Trophoblast cell (in vitro differentiated cells and primary cell): Measurements from ENCODE around the gene CORO2B.

Experiments
- DNase-seq, 2 donors: peaks; one replicate each; pipeline ENCODE4 v3.0.0-alpha.2; 2016
- H2AFZ ChIP-seq: 2 replicates; pipeline ENCODE4 v1.6.1; 2013; ENCODE audit warnings: low read length, moderate library complexity, mild to moderate bottlenecking; ENCODE audit not compliant: insufficient read depth, poor library complexity
- H2AK5ac ChIP-seq: 2 replicates; pipeline ENCODE4 v1.6.1; 2013; ENCODE audit warnings: mild to moderate bottlenecking, low read length
- H2BK120ac ChIP-seq: 2 replicates; pipeline ENCODE4 v1.6.1; 2013; ENCODE audit warnings: low read length, mild to moderate bottlenecking, moderate library complexity; ENCODE audit not compliant: insufficient read depth, poor library complexity
- H2BK12ac ChIP-seq: 2 replicates; pipeline ENCODE4 v1.6.1; 2013; ENCODE audit warnings: mild to moderate bottlenecking, low read length, moderate library complexity
- H2BK5ac ChIP-seq: 2 replicates; pipeline ENCODE4 v1.6.1; 2013; ENCODE audit warnings: low read length, low read depth, moderate library complexity, mild to moderate bottlenecking; ENCODE audit not compliant: poor library complexity
- H3K14ac ChIP-seq: 2 replicates; pipeline ENCODE4 v1.6.1; 2013; ENCODE audit warnings: mild to moderate bottlenecking, low read length
- H3K18ac ChIP-seq: 2 replicates; pipeline ENCODE4 v1.6.1; 2013; ENCODE audit warnings: mild to moderate bottlenecking, low read length
- H3K23ac ChIP-seq: 2 replicates; pipeline ENCODE4 v1.6.1; 2013; ENCODE audit warnings: low read length
- H3K27ac ChIP-seq: 2 replicates; pipeline ENCODE4 v1.5.1; 2013; ENCODE audit warnings: low read depth, mild to moderate bottlenecking, inconsistent platforms, low read length, moderate library complexity
- H3K27me3 ChIP-seq: 2 replicates; pipeline ENCODE4 v1.6.1; 2013; ENCODE audit warnings: inconsistent platforms, mild to moderate bottlenecking, low read length, moderate library complexity; ENCODE audit not compliant: insufficient read depth
- H3K36me3 ChIP-seq, 2 experiments: 1 replicate in 1 of 2; 2 replicates in 1 of 2; pipeline ENCODE4 v1.6.1; 2013; ENCODE audit warnings: low read length in 2 of 2, mild to moderate bottlenecking in 2 of 2, moderate library complexity in 1 of 2; ENCODE audit not compliant: insufficient read depth in 2 of 2, control insufficient read depth in 1 of 2
- H3K4ac ChIP-seq: 2 replicates; pipeline ENCODE4 v1.6.1; 2013; ENCODE audit warnings: low read depth, mild to moderate bottlenecking, low read length, moderate library complexity
- H3K4me1 ChIP-seq, 2 experiments: 1 replicate in 1 of 2; 2 replicates in 1 of 2; pipeline ENCODE4 v1.6.1; 2013; ENCODE audit warnings: low read length in 2 of 2, mild to moderate bottlenecking in 2 of 2, moderate library complexity in 1 of 2; ENCODE audit not compliant: insufficient read depth in 2 of 2, control insufficient read depth in 1 of 2
- H3K4me2 ChIP-seq: 2 replicates; pipeline ENCODE4 v1.6.1; 2013; ENCODE audit warnings: inconsistent platforms, mild to moderate bottlenecking, low read length, moderate library complexity
- H3K4me3 ChIP-seq: 2 replicates; pipeline ENCODE4 v1.5.1; 2013; ENCODE audit warnings: mild to moderate bottlenecking, low read depth, low read length, inconsistent platforms
- H3K79me1 ChIP-seq: one replicate; pipeline ENCODE4 v1.6.1; 2013; ENCODE audit warnings: low read length
- H3K79me2 ChIP-seq: 2 replicates; pipeline ENCODE4 v1.6.1; 2013; ENCODE audit warnings: low read length, mild to moderate bottlenecking; ENCODE audit not compliant: control insufficient read depth, insufficient read depth, poor library complexity
- H3K9ac ChIP-seq: 2 replicates; pipeline ENCODE4 v1.6.1; 2013; ENCODE audit warnings: mild to moderate bottlenecking, low read length
- H3K9me3 ChIP-seq: 2 replicates; pipeline ENCODE4 v1.6.1; 2013; ENCODE audit warnings: low read depth, mild to moderate bottlenecking, control low read depth, inconsistent platforms, low read length; ENCODE audit not compliant: insufficient read depth
- H4K12ac ChIP-seq: 2 replicates; pipeline ENCODE4 v1.6.1; 2013; ENCODE audit warnings: low read depth, mild to moderate bottlenecking, low read length, moderate library complexity
- H4K8ac ChIP-seq: 2 replicates; pipeline ENCODE4 v1.6.1; 2013; ENCODE audit warnings: low read depth, mild to moderate bottlenecking, low read length, moderate library complexity
- H4K91ac ChIP-seq: one replicate; pipeline ENCODE4 v1.6.1; 2013; ENCODE audit warnings: low read depth, mild to moderate bottlenecking, low read length, moderate library complexity
- whole genome bisulfite sequencing: extraction: QIAGEN DNeasy Blood & Tissue Kit; methylation state at CpG from one replicate; pipeline ENCODE4 v1.1.7; 2013; ENCODE audit warnings: missing lambda C conversion rate; ENCODE audit not compliant: insufficient read length, insufficient coverage; ENCODE audit errors: extremely low coverage; 5-methylcytosine and 5-hydroxymethylcytosine counted together

Gene CORO2B

DNA sequence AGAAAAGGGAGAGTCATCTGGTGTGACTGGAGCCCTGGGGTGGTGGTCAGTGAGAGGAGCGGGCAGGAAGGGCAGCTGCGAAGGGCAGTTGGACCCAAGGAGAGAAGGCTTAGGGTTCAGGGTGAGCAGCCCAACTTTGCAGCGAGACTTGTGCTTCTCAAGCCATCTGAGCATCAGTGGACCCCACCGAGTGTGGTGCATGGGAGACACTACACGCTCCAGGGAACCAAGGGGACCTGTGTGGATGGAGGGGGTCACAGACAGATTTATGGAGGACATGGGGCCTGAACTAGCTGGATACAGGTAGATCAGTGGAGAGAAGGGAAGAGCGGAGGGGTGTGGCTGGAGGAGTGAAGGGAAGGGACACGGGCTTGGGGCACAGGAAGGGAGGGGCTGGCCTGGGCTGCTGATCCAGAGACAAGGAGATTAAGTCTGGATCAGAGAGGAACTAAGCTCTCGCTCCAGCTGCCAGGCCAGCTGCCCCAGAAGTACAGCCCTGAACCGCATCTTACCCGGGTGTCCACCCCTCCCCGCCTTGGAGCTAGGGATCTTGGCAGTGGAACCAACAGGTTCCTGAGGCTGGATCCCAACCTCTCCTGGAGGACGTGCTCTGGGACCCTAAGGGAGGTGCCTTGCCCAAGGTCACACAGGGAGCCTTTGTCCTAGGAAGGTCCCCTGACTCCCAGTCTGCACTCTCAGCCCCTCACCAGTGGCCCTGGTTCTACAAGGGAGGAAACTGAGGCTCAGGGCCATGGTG lies 120.5 kb downstream of the CORO2B start:
- Histone ChIP-seq H3K36me3 (no peaks in the 10 kb centered on the region), H2BK12ac (no peak overlapping the region), H2AFZ (no peak overlapping the region), H3K4me3 (peak overlapping the region; percentile 23), H3K9ac (no peak overlapping the region), H4K12ac (no peak overlapping the region), H2BK120ac (no peak overlapping the region), H3K14ac (no peak overlapping the region), H3K27me3 (no peaks in the 10 kb centered on the region), H3K18ac (no peak overlapping the region), H3K9me3 (peaks cover 2% of the 10 kb centered on the region), H3K4me2 (no peak overlapping the region), H3K79me2 (no peaks in the 10 kb centered on the region), H3K27ac (no peak overlapping the region), H3K4me1 (peaks cover 0 to 4% of the 10 kb centered on the region in 2 experiments), H4K91ac (no peak overlapping the region), H3K4ac (no peak overlapping the region), H2AK5ac (no peak overlapping the region), H4K8ac (no peak overlapping the region), H3K79me1 (no peaks in the 10 kb centered on the region), H3K23ac (no peak overlapping the region), H2BK5ac (no peak overlapping the region)
- WGBS: no CpG with 5 or more reads among the region's 12 CpGs
- DNase-seq: no peak

DNA sequence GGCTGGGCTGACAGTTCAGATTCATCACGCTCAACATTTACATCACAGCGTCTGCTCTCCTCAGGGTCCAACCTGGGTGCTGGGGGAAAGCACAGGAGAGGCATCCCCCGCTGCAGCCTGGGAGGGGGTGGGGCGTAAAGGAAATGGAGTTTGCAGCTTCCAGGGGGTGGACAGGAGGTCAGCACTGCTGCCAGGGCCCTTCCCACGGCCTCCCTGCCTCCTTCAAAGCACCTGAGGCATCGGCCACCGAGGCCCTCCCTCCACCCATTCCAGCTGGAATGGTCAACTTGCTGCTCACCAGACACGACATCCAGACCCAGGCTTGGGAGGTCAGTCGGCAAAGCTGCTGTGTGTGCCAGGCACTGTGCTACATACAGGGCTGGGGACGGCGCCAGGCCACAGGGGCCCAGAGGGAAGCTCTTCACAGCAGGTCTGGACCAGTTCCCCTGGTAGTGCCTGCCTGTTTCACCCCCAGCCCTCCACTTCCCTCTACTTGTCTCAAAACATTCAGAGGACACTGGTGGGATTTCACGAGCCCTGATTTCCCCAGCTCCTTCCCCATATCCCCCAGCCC lies 121.2 kb downstream of the CORO2B start:
- Histone ChIP-seq H3K14ac (no peak overlapping the region), H3K4ac (no peak overlapping the region), H2AK5ac (no peak overlapping the region), H2BK5ac (no peak overlapping the region), H3K4me1 (peaks cover 0 to 7% of the 10 kb centered on the region in 2 experiments), H2AFZ (no peak overlapping the region), H3K79me2 (no peaks in the 10 kb centered on the region), H3K9ac (no peak overlapping the region), H3K4me3 (peak overlapping the region; percentile 23), H3K23ac (no peak overlapping the region), H3K4me2 (no peak overlapping the region), H2BK120ac (no peak overlapping the region), H3K36me3 (no peaks in the 10 kb centered on the region), H3K27me3 (no peaks in the 10 kb centered on the region), H4K91ac (no peak overlapping the region), H2BK12ac (no peak overlapping the region), H4K8ac (no peak overlapping the region), H3K18ac (no peak overlapping the region), H3K9me3 (peaks cover 2% of the 10 kb centered on the region), H3K79me1 (no peaks in the 10 kb centered on the region), H3K27ac (no peak overlapping the region), H4K12ac (no peak overlapping the region)
- WGBS: no CpG with 5 or more reads among the region's 12 CpGs
- no peak for DNase-seq

DNA sequence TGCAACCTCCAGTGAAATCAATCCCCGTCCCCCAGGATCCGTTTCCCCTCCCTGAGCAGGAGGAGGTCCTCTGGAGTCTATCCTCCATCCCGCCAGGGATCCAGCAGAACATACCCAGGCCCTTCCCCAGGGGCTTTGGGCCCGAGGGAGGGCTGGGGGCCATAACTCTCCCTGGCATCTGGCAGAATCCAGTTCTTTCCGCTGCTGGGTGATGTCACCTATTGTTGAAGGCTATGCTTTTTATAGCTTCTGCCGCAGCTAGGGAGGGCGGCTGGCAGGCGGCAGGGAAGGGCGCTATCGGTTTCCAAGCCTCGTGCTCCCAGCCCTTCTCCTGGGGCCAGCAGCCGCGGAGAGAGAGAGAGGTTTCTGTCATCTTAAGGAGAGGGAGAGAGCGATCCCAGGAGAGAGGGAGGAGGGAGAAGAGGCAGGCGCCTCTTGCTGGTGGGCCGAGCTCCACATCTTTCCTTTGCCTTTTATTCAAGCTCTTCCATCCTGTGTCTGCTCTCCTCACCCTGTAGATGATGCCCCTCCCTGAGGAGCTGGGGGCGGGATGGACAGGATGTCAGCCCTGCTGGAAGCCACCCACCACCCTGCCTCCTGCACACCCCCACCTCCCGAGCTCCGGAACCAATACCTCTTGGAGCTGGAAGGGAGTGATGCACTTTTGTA lies 121.8 kb downstream of the CORO2B start:
- Histone ChIP-seq H3K14ac (no peak overlapping the region), H3K9me3 (peaks cover 2% of the 10 kb centered on the region), H3K36me3 (no peaks in the 10 kb centered on the region), H3K27me3 (no peaks in the 10 kb centered on the region), H4K91ac (no peak overlapping the region), H3K9ac (no peak overlapping the region), H3K4me2 (no peak overlapping the region), H3K18ac (no peak overlapping the region), H2BK12ac (no peak overlapping the region), H2BK120ac (no peak overlapping the region), H2BK5ac (no peak overlapping the region), H3K27ac (no peak overlapping the region), H4K8ac (no peak overlapping the region), H3K4me3 (peak overlapping the region; percentile 10), H2AFZ (no peak overlapping the region), H2AK5ac (no peak overlapping the region), H3K4me1 (peaks cover 0 to 5% of the 10 kb centered on the region in 2 experiments), H3K79me2 (no peaks in the 10 kb centered on the region), H4K12ac (no peak overlapping the region), H3K79me1 (no peaks in the 10 kb centered on the region), H3K23ac (no peak overlapping the region), H3K4ac (no peak overlapping the region)
- DNase-seq: no peak
- no CpG with 5 or more reads among the region's 19 CpGs for WGBS

DNA sequence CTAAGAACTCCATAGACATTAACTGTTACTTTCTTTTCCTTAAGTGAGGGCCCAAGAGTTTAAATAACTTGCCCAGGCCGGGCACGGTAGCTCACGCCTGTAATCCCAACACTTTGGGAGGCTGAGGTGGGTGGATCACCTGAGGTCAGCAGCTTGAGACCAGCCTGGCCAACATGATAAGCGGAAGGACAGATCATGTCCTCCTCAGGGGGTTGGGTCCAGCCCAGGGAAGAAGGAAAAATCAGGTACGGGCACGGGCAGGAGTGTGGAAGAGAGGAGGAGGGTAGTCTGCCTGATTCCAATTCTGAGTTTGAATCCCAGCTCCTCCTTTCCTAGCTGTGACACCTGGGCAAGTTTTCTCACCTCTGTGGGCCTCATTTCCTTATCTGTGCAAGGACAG lies 123.1 kb downstream of the CORO2B start:
- H2AFZ ChIP-seq: no peak overlapping the region
- no peak overlapping the region for H4K12ac ChIP-seq
- H2AK5ac ChIP-seq: no peak overlapping the region
- H2BK12ac ChIP-seq: no peak overlapping the region
- no peak overlapping the region for H3K27ac ChIP-seq
- H3K79me2 ChIP-seq: no peaks in the 10 kb centered on the region
- DNase-seq: no peak
- H3K4me2 ChIP-seq: no peak overlapping the region
- no peak overlapping the region for H2BK120ac ChIP-seq
- H3K23ac ChIP-seq: no peak overlapping the region
- no peaks in the 10 kb centered on the region for H3K79me1 ChIP-seq
- H3K4me3 ChIP-seq: no peak overlapping the region
- peaks cover under 1% of the 10 kb centered on the region for H3K9me3 ChIP-seq
- H3K27me3 ChIP-seq: no peaks in the 10 kb centered on the region
- H4K8ac ChIP-seq: no peak overlapping the region
- peaks cover 0 to 3% of the 10 kb centered on the region in 2 experiments for H3K4me1 ChIP-seq
- H3K14ac ChIP-seq: no peak overlapping the region
- H3K18ac ChIP-seq: no peak overlapping the region
- H4K91ac ChIP-seq: no peak overlapping the region
- H2BK5ac ChIP-seq: no peak overlapping the region
- H3K4ac ChIP-seq: no peak overlapping the region
- H3K9ac ChIP-seq: no peak overlapping the region
- WGBS: no CpG with 5 or more reads among the region's 6 CpGs
- H3K36me3 ChIP-seq: no peaks in the 10 kb centered on the region
